Natural killer cell (primary cell): ENCODE data around the gene EARS2. TPM values are rescaled to one million over a fixed set of nuclear protein-coding genes. Genes with fewer than 3 reads are reported as not detected.

Experiments used
- ATAC-seq, 3 donors: fragments of 150-1000 bp in 2 of 3; fragments of 200-7000 bp in 1 of 3; cut with Tn5 transposase; 1 replicate in 1 of 3; 2 replicates in 2 of 3; pipeline ENCODE4 v1.10.0; 2021; ENCODE audit warnings: mild to moderate bottlenecking in 2 of 3, moderate library complexity in 2 of 3
- DNase-seq, 2 donors: peaks; one replicate each; pipeline versions ENCODE4 v3.0.0 to v3.0.0-alpha.2; 2013 to 2021; ENCODE audit warnings: mixed read lengths in 1 of 2
- H3K27ac ChIP-seq: one replicate; pipeline ENCODE4 v1.5.1; 2013; ENCODE audit warnings: mild to moderate bottlenecking, low read length
- H3K27me3 ChIP-seq: one replicate; pipeline ENCODE4 v1.6.1; 2013; ENCODE audit warnings: low read length; ENCODE audit not compliant: control insufficient read depth, insufficient read depth
- H3K36me3 ChIP-seq: one replicate; pipeline ENCODE4 v1.6.1; 2013; ENCODE audit warnings: low read length; ENCODE audit not compliant: control insufficient read depth, insufficient read depth
- H3K4me1 ChIP-seq: one replicate; pipeline ENCODE4 v1.6.1; 2013; ENCODE audit warnings: low read length; ENCODE audit not compliant: control insufficient read depth, insufficient read depth
- H3K4me3 ChIP-seq: one replicate; pipeline ENCODE4 v1.5.1; 2013; ENCODE audit warnings: low read length
- H3K9me3 ChIP-seq: one replicate; pipeline ENCODE4 v1.6.1; 2013; ENCODE audit warnings: low read length; ENCODE audit not compliant: control insufficient read depth, insufficient read depth
- H3K27ac Mint-ChIP-seq, 2 donors: one replicate each; pipeline ENCODE4 v1.8.0; 2022; ENCODE audit warnings: mild to moderate bottlenecking in 2 of 2, mixed read lengths in 2 of 2, moderate library complexity in 1 of 2
- H3K27me3 Mint-ChIP-seq, 2 donors: one replicate each; pipeline ENCODE4 v1.8.0; 2022; ENCODE audit warnings: low read depth in 2 of 2, mixed read lengths in 2 of 2
- H3K36me3 Mint-ChIP-seq: one replicate; pipeline ENCODE4 v1.8.0; 2022; ENCODE audit warnings: mixed read lengths
- H3K4me1 Mint-ChIP-seq, 2 donors: one replicate each; pipeline ENCODE4 v1.8.0; 2022; ENCODE audit warnings: mixed read lengths in 2 of 2
- H3K4me3 Mint-ChIP-seq: one replicate; pipeline ENCODE4 v1.8.0; 2022; ENCODE audit warnings: mild to moderate bottlenecking, moderate library complexity, mixed read lengths
- H3K9me3 Mint-ChIP-seq, 2 donors: one replicate each; pipeline ENCODE4 v1.8.0; 2022; ENCODE audit warnings: mixed read lengths in 2 of 2
- WGBS: methylation state at CpG from one replicate; pipeline ENCODE4 v1.1.7; 2013; ENCODE audit warnings: missing lambda C conversion rate; ENCODE audit not compliant: insufficient coverage; 5-methylcytosine and 5-hydroxymethylcytosine counted together
- intact Hi-C: fragments of 100-400 bp; cut with micrococcal nuclease; formaldehyde crosslinking; loops from one replicate; pipeline ENCODE4 v1.14.2; 2022
- total RNA-seq, 4 donors: library from RNA; stranded (reverse); fragments of 120-200 nt in 1 of 4; gene quantifications; one replicate each; pipeline versions ENCODE4 v1.2.3 to v1.2.4, GENCODE V29; 2013 to 2022
- TF ChIP-seq, protein P1 (sequence below): fragments of 200-600 bp; IDR thresholded peaks from one replicate; pipeline ENCODE4 v1.8.0; 2022; ENCODE audit warnings: antibody characterized with exemption

The EARS2 gene
- total RNA-seq, 3 donors from 2014 or later (not counting 1 experiment from before 2014, with no cell fraction given) = 12.1 to 14.2 (median 12.4) TPM

- H3K27me3 Mint-ChIP-seq = no peaks in the 10 kb centered on the region
- ATAC-seq = no peak
- Histone ChIP-seq H3K4me1 (peaks cover 43% of the 10 kb centered on the region), H3K4me3 (no peak overlapping the region), H3K9me3 (no peaks in the 10 kb centered on the region), H3K36me3 (no peaks in the 10 kb centered on the region), H3K27ac (no peak overlapping the region), H3K27me3 (no peaks in the 10 kb centered on the region)
- H3K27ac Mint-ChIP-seq = no peak overlapping the region
- DNase-seq = no peak
- TF ChIP-seq, protein P1, sequence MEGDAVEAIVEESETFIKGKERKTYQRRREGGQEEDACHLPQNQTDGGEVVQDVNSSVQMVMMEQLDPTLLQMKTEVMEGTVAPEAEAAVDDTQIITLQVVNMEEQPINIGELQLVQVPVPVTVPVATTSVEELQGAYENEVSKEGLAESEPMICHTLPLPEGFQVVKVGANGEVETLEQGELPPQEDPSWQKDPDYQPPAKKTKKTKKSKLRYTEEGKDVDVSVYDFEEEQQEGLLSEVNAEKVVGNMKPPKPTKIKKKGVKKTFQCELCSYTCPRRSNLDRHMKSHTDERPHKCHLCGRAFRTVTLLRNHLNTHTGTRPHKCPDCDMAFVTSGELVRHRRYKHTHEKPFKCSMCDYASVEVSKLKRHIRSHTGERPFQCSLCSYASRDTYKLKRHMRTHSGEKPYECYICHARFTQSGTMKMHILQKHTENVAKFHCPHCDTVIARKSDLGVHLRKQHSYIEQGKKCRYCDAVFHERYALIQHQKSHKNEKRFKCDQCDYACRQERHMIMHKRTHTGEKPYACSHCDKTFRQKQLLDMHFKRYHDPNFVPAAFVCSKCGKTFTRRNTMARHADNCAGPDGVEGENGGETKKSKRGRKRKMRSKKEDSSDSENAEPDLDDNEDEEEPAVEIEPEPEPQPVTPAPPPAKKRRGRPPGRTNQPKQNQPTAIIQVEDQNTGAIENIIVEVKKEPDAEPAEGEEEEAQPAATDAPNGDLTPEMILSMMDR = no peak
- no peak overlapping the region for H3K4me3 Mint-ChIP-seq
- intact Hi-C loops = no loop called here
- peaks cover 56 to 62% of the 10 kb centered on the region in 2 donors for H3K4me1 Mint-ChIP-seq
- no peaks in the 10 kb centered on the region for H3K36me3 Mint-ChIP-seq
- no peaks in the 10 kb centered on the region for H3K9me3 Mint-ChIP-seq
- WGBS = 86% methylated on average over 5 of the region's 5 CpGs
These were observed 55.9 kb downstream of the EARS2 start for GRCh38 chr16:23501291-23501690.

DNA sequence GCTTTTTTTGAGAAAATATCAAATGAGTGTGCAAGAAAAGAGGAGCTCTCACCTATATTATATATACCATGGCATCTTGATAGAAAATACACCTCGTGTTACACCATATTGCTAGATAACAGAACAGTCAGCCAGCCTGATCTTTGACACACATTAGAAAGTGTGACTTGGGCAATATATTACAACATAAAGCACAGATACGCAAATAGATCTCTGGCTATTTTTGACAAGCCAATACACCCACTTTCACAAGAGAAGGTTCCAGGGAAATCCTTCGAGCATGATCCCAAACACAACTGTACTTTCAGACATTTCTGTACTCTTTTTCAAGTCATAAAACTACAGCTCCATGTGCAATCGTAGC, 56.3 kb downstream of the EARS2 start:
- H3K27ac Mint-ChIP-seq = no peak overlapping the region
- H3K4me3 Mint-ChIP-seq = no peak overlapping the region

GRCh38 chr16:23500212-23500861, 56.8 kb downstream of the EARS2 start:
- Mint-ChIP-seq H3K27ac (peak overlapping the region in 1 of 2 donors; percentile 14), H3K27me3 (no peaks in the 10 kb centered on the region), H3K9me3 (no peaks in the 10 kb centered on the region), H3K4me1 (peaks cover 50 to 54% of the 10 kb centered on the region in 2 donors), H3K36me3 (no peaks in the 10 kb centered on the region), H3K4me3 (no peak overlapping the region)
- ATAC-seq = no peak
- no peak overlapping the region for H3K27ac ChIP-seq
- TF ChIP-seq, protein P1 = no peak
- 94% methylated on average over 20 of the region's 20 CpGs for WGBS
- H3K9me3 ChIP-seq = no peaks in the 10 kb centered on the region
- peaks cover 39% of the 10 kb centered on the region for H3K4me1 ChIP-seq
- no peak for DNase-seq
- H3K4me3 ChIP-seq = no peak overlapping the region
- peaks cover 4% of the 10 kb centered on the region for H3K36me3 ChIP-seq
- intact Hi-C loops = no loop called here
- no peaks in the 10 kb centered on the region for H3K27me3 ChIP-seq

More for the DNA sequence above, 56.3 kb downstream of the EARS2 start:
- H3K27me3 Mint-ChIP-seq = no peaks in the 10 kb centered on the region
- Histone ChIP-seq H3K4me1 (peaks cover 39% of the 10 kb centered on the region), H3K4me3 (no peak overlapping the region), H3K27ac (no peak overlapping the region), H3K36me3 (no peaks in the 10 kb centered on the region), H3K9me3 (no peaks in the 10 kb centered on the region), H3K27me3 (no peaks in the 10 kb centered on the region)
- intact Hi-C loops = no loop called here
- no peak for ATAC-seq
- peaks cover 51 to 57% of the 10 kb centered on the region in 2 donors for H3K4me1 Mint-ChIP-seq
- TF ChIP-seq, protein P1 = no peak
- no peaks in the 10 kb centered on the region for H3K9me3 Mint-ChIP-seq
- no peak for DNase-seq
- WGBS = 77% methylated on average over 4 of the region's 4 CpGs
- no peaks in the 10 kb centered on the region for H3K36me3 Mint-ChIP-seq

GRCh38 chr16:23499801-23500200, 57.3 kb downstream of the EARS2 start:
- Histone ChIP-seq H3K4me1 (peaks cover 34% of the 10 kb centered on the region), H3K27ac (no peak overlapping the region), H3K27me3 (no peaks in the 10 kb centered on the region), H3K9me3 (no peaks in the 10 kb centered on the region), H3K36me3 (peaks cover 7% of the 10 kb centered on the region), H3K4me3 (no peak overlapping the region)
- intact Hi-C loops = no loop called here
- no peaks in the 10 kb centered on the region for H3K27me3 Mint-ChIP-seq
- no peaks in the 10 kb centered on the region for H3K9me3 Mint-ChIP-seq
- H3K4me3 Mint-ChIP-seq = no peak overlapping the region
- 85% methylated on average over 7 of the region's 7 CpGs for WGBS
- ATAC-seq = no peak
- H3K27ac Mint-ChIP-seq = peak overlapping the region in 1 of 2 donors; percentile 14
- no peaks in the 10 kb centered on the region for H3K36me3 Mint-ChIP-seq
- TF ChIP-seq, protein P1 = no peak
- peaks cover 45 to 49% of the 10 kb centered on the region in 2 donors for H3K4me1 Mint-ChIP-seq
- DNase-seq = no peak
